ENCODE measurements around the gene ARID4A.

GRCh38 chr14:58278177-58278576 lies 20.2 kb upstream of the ARID4A start:
- no peak for TF ChIP-seq POLR2A (IDR thresholded peaks at IDR 0.05; ENCODE audit: low read depth, low read length)
- TF ChIP-seq CTCF (IDR thresholded peaks at IDR 0.05; ENCODE audit: extremely low read depth in 1 of 2, insufficient read depth in 1 of 2, low read depth in 1 of 2, low read length in 2 of 2), result no peak
- TF ChIP-seq EZH2 (IDR thresholded peaks at IDR 0.05; ENCODE audit: borderline replicate concordance, low read depth, low read length, severe bottlenecking), result no peak
- TF ChIP-seq POLR2AphosphoS5 (IDR thresholded peaks at IDR 0.05; ENCODE audit: insufficient read depth, low read depth, low read length), result no peak
- no peak for TF ChIP-seq JUN (IDR thresholded peaks at IDR 0.05; ENCODE audit: borderline replicate concordance, insufficient read depth, insufficient read length, low read depth)
- TF ChIP-seq GATA2 (IDR thresholded peaks at IDR 0.05; ENCODE audit: insufficient read depth, insufficient read length, low read depth, low read length), result no peak

Measured in endothelial cell of umbilical vein (primary cell).